GM12874 (cell line): ENCODE results near the gene EPN3.

Experiments used
- TF ChIP-seq, protein P1 (sequence below): IDR thresholded peaks from 2 replicates; pipeline ENCODE4 v1.5.1; 2011; ENCODE audit warnings: low read depth, mild to moderate bottlenecking, control low read depth, low read length, moderate library complexity; ENCODE audit not compliant: insufficient read depth

The EPN3 gene

DNA sequence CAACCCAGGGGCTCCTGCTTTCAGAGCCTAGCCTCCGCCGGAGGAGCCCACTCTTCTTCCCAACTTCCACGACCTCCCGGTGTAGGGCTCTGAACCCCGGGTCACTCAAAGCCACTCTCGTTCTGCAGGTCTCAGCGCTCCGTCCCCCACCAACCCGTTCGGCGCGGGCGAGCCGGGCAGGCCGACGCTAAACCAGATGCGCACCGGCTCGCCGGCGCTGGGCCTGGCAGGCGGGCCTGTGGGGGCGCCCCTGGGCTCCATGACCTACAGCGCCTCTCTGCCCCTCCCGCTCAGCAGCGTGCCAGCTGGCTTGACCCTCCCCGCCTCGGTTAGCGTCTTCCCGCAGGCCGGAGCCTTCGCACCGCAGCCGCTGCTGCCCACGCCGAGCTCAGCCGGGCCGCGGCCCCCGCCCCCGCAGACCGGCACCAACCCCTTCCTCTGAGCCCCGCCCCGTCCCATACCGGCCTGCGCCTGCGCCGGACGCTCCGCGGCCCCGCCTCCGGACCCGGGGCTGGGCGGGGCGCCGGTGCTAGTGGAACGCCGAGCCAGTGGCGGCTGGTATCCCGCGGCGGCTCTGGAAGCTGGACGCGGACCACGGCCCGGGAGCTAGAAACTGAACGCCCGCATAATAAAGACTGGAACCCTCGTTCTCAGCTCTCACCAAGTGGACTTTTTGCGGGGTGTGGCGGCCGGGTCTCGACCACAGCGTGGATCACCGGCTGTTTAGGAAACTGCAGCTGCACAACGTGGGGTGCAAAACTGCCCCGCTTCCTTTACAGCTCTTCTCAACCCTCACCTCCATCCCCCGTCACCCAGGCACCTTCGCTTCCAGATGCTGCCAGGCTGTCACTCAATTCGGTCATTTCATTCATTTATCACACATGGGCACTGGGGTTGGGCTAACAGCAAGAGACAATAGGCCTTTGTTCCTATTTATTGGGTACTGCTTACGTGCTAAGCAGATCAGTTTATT lies 9.5 kb downstream of the EPN3 start:
- TF ChIP-seq, protein P1, sequence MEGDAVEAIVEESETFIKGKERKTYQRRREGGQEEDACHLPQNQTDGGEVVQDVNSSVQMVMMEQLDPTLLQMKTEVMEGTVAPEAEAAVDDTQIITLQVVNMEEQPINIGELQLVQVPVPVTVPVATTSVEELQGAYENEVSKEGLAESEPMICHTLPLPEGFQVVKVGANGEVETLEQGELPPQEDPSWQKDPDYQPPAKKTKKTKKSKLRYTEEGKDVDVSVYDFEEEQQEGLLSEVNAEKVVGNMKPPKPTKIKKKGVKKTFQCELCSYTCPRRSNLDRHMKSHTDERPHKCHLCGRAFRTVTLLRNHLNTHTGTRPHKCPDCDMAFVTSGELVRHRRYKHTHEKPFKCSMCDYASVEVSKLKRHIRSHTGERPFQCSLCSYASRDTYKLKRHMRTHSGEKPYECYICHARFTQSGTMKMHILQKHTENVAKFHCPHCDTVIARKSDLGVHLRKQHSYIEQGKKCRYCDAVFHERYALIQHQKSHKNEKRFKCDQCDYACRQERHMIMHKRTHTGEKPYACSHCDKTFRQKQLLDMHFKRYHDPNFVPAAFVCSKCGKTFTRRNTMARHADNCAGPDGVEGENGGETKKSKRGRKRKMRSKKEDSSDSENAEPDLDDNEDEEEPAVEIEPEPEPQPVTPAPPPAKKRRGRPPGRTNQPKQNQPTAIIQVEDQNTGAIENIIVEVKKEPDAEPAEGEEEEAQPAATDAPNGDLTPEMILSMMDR: peak; percentile 68

DNA sequence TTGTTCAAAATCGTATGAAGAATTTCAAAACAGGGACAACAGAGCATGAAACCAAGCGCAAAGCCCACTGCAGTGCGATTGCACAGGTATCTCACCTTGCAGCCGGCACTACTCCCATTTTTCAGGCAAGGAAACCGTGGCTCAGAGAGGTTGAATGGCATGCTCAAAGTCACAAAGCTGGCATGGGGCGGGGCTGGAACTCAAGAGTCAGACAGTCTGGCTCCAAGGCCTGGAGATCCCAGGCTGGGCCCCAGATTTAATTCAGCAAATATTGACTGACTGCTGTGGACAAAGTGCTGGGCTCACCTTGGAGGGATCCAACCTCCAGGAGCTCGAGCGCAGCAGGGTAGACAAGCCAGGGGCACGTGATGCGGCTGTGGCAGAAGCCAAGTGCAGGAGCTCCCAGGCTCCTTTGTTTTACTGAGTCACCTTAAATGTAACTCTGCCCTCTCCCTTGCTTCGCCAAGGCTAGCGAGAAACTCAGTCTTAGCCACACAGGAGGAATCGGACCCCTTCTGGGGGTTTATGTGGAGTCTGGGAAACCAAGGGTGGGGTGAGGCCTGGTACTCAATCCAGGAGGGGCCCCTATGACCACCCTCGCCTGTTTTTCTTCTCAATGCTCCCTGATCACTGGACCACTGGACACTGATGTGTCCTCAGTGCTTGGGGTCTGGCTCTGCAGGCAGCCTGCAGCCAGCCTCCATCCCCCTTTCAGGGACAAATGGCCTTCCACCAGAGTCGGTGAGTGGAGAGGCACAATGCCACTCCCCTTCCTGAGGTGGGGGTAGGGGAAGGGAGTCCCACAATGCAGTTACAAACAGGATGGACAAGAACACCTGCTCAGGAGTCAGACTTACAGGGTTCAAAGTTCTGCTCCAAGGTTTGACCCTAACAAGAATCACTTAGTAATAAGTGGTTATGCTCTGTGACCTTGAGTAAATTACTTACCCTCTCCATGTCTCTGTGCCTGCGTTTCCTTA lies 10.6 kb downstream of the EPN3 start:
- TF ChIP-seq, protein P1: no peak

DNA sequence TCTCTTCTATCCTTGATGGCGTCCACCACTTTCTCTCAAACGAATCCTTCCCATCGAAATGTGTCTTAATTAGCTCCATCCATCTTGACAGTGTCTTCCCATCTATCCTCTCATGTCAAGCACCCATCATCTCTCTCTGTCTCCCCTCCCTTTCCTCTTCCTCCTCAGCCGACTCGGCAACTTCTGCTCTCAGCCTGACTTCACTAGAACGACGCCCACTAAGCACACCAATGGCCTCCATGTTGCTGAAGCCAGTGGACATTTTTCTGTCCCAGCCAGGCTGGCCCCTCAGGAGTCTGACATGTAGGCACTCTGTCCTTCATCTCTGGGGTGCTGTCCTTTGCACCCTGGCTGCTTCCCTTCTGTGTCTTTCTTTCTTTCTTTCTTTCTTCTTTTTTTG lies 12.0 kb downstream of the EPN3 start:
- TF ChIP-seq, protein P1: no peak

DNA sequence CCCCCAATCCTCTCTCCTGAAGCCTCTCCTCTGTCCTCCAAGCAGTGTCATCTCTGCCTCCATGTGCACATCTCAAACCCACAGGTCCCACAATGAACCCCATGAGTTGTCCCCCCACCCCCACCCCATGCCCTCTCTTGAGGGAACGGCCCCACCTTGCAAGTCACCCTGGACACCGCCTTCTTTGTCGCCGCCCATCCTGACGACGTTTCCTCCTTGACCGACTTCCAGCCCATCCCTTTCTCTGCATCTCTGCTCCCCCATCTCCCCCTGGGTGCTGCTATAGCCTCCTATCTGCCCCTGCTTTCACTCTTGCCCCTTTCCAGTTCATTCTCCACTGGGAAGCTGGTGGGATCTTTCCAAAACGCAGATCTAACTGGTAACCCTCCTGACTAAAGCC lies 12.8 kb downstream of the EPN3 start:
- TF ChIP-seq, protein P1: no peak

DNA sequence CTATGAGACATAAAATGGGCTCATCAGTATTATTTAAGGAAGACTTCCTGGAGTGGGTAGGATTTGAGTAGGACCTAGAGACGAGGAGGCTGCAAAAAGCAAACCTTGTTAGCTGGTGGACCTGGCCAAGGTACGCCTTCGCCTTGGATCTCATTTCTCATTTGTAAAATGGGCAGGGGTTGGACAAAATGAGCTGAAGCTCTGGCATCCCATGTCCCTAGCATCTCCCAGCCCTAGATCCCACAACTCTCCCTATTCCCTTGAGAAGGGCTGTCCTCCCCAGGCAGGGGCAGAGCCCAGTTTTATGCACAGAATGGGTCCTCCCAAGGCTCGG lies 14.1 kb downstream of the EPN3 start:
- TF ChIP-seq, protein P1: no peak

DNA sequence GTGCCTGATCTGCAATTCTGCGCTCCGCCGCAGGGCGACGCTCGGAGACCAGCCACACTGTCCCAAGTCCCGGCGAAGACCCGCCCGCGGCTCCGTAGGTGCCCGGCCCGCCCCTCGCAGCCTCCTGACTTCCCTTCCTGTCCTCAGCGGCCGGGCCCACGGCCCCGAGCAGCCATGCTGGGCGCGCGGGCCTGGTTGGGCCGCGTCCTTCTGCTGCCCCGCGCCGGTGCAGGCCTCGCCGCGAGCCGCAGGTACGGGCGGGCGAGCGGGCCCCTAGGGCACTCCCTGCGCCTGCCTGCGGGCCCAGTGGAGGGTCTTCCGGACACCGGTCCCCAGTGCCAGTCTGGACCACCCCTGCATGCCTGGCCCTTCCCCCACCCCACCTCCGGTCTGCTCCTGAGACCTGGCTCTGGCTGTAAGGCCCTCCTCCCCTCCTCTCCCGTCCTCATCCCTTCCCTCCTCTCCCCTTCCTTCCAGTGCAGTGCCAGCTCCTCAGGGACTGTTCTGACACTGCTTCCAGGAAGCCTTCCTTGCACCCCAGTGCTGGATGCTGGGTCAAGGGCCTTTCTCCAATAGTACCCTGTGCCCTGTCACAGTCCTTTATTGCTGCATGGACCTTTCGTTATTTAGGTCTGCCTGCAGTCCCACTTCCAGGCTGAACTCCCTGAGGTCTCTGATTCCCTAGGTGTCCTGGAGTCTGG lies 14.7 kb downstream of the EPN3 start, which contains the start of gene SPATA20:
Gene SPATA20 (plus strand): TSS at position 140 of the 701 bp plus-strand sequence. CDS start 35 bp downstream, at position 175.
- TF ChIP-seq, protein P1: peak; percentile 100

DNA sequence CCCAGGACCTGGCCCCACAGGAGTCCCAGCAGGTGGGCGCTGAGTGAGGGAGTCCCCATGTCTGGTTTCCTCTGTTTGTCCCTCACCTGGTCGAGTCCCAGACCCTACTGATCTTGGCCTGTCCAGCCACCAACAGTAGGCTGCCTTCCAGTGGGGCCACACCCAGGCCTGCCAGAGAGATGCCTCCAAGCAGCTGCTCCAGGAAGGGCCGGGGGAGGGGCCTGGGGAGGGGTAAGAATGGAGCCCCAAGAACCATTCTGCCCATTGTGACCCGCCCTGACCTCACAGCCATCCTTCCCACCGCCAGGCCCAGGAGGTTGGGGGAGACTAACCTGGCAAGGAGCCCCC lies 15.2 kb downstream of the EPN3 start:
- TF ChIP-seq, protein P1: no peak
